Activated naive CD8-positive, alpha-beta T cell (primary cell): ENCODE measurements around the gene TBC1D16.

ENCODE experiments used
- H3K27ac Mint-ChIP-seq: one replicate; pipeline ENCODE4 v1.8.0; 2021; ENCODE audit warnings: mixed read lengths
- H3K27me3 Mint-ChIP-seq: one replicate; pipeline ENCODE4 v1.8.0; 2021; ENCODE audit warnings: mixed read lengths
- H3K36me3 Mint-ChIP-seq: one replicate; pipeline ENCODE4 v1.8.0; 2021; ENCODE audit warnings: mixed read lengths
- H3K4me1 Mint-ChIP-seq: one replicate; pipeline ENCODE4 v1.8.0; 2021; ENCODE audit warnings: low read depth, mixed read lengths
- H3K4me3 Mint-ChIP-seq: one replicate; pipeline ENCODE4 v1.8.0; 2021; ENCODE audit warnings: mild to moderate bottlenecking, mixed read lengths
- H3K9me3 Mint-ChIP-seq: one replicate; pipeline ENCODE4 v1.8.0; 2021; ENCODE audit warnings: low read depth, mixed read lengths

The TBC1D16 gene

GRCh38 chr17:80023481-80024205 lies 12.0 kb downstream of the TBC1D16 start:
- no peaks in the 10 kb centered on the region for H3K36me3 Mint-ChIP-seq
- H3K9me3 Mint-ChIP-seq = no peaks in the 10 kb centered on the region
- no peak overlapping the region for H3K4me3 Mint-ChIP-seq
- no peaks in the 10 kb centered on the region for H3K27me3 Mint-ChIP-seq
- H3K4me1 Mint-ChIP-seq = no peaks in the 10 kb centered on the region
- H3K27ac Mint-ChIP-seq = no peak overlapping the region

- Mint-ChIP-seq H3K36me3 (no peaks in the 10 kb centered on the region), H3K9me3 (no peaks in the 10 kb centered on the region), H3K4me1 (no peaks in the 10 kb centered on the region)
These were observed 14.1 kb downstream of the TBC1D16 start for GRCh38 chr17:80021600-80021999.

GRCh38 chr17:80018917-80019651 lies 16.6 kb downstream of the TBC1D16 start:
- Mint-ChIP-seq H3K4me3 (no peak overlapping the region), H3K27me3 (no peaks in the 10 kb centered on the region), H3K36me3 (peaks cover 2% of the 10 kb centered on the region), H3K4me1 (no peaks in the 10 kb centered on the region), H3K27ac (no peak overlapping the region), H3K9me3 (no peaks in the 10 kb centered on the region)

More at GRCh38 chr17:80021600-80021999, 14.1 kb downstream of the TBC1D16 start:
- Mint-ChIP-seq H3K27ac (no peak overlapping the region), H3K27me3 (no peaks in the 10 kb centered on the region), H3K4me3 (no peak overlapping the region)

- Mint-ChIP-seq H3K4me1 (no peaks in the 10 kb centered on the region), H3K36me3 (peaks cover 2% of the 10 kb centered on the region), H3K9me3 (no peaks in the 10 kb centered on the region), H3K4me3 (no peak overlapping the region), H3K27me3 (no peaks in the 10 kb centered on the region), H3K27ac (no peak overlapping the region)
These were observed 18.3 kb downstream of the TBC1D16 start for GRCh38 chr17:80017226-80018010.

GRCh38 chr17:80012765-80013741 lies 22.6 kb downstream of the TBC1D16 start:
- no peaks in the 10 kb centered on the region for H3K27me3 Mint-ChIP-seq
- H3K27ac Mint-ChIP-seq = no peak overlapping the region
- H3K9me3 Mint-ChIP-seq = no peaks in the 10 kb centered on the region
- no peak overlapping the region for H3K4me3 Mint-ChIP-seq
- H3K36me3 Mint-ChIP-seq = peaks cover 2% of the 10 kb centered on the region
- no peaks in the 10 kb centered on the region for H3K4me1 Mint-ChIP-seq

- H3K4me3 Mint-ChIP-seq = no peak overlapping the region
- peaks cover 2% of the 10 kb centered on the region for H3K36me3 Mint-ChIP-seq
- no peaks in the 10 kb centered on the region for H3K27me3 Mint-ChIP-seq
- H3K4me1 Mint-ChIP-seq = no peaks in the 10 kb centered on the region
- no peaks in the 10 kb centered on the region for H3K9me3 Mint-ChIP-seq
- no peak overlapping the region for H3K27ac Mint-ChIP-seq
These were observed 23.6 kb downstream of the TBC1D16 start for GRCh38 chr17:80011989-80012555.

GRCh38 chr17:80010283-80010858 lies 25.3 kb downstream of the TBC1D16 start:
- no peaks in the 10 kb centered on the region for H3K27me3 Mint-ChIP-seq
- no peak overlapping the region for H3K27ac Mint-ChIP-seq
- peaks cover 2% of the 10 kb centered on the region for H3K36me3 Mint-ChIP-seq
- peaks cover 6% of the 10 kb centered on the region for H3K4me1 Mint-ChIP-seq
- H3K9me3 Mint-ChIP-seq = no peaks in the 10 kb centered on the region
- H3K4me3 Mint-ChIP-seq = no peak overlapping the region

GRCh38 chr17:80009391-80010282 lies 26.0 kb downstream of the TBC1D16 start:
- no peaks in the 10 kb centered on the region for H3K9me3 Mint-ChIP-seq
- no peak overlapping the region for H3K27ac Mint-ChIP-seq
- H3K36me3 Mint-ChIP-seq = no peaks in the 10 kb centered on the region
- no peaks in the 10 kb centered on the region for H3K27me3 Mint-ChIP-seq
- no peak overlapping the region for H3K4me3 Mint-ChIP-seq
- peaks cover 6% of the 10 kb centered on the region for H3K4me1 Mint-ChIP-seq

GRCh38 chr17:80008848-80009247 lies 26.8 kb downstream of the TBC1D16 start:
- H3K27me3 Mint-ChIP-seq = no peaks in the 10 kb centered on the region

GRCh38 chr17:80008383-80008840 lies 27.3 kb downstream of the TBC1D16 start:
- H3K27me3 Mint-ChIP-seq = no peaks in the 10 kb centered on the region
- peaks cover 6% of the 10 kb centered on the region for H3K4me1 Mint-ChIP-seq
- no peak overlapping the region for H3K4me3 Mint-ChIP-seq
- no peaks in the 10 kb centered on the region for H3K9me3 Mint-ChIP-seq
- H3K27ac Mint-ChIP-seq = no peak overlapping the region
- no peaks in the 10 kb centered on the region for H3K36me3 Mint-ChIP-seq

More at GRCh38 chr17:80008848-80009247, 26.8 kb downstream of the TBC1D16 start:
- Mint-ChIP-seq H3K27ac (no peak overlapping the region), H3K4me3 (no peak overlapping the region), H3K4me1 (peaks cover 6% of the 10 kb centered on the region), H3K9me3 (no peaks in the 10 kb centered on the region), H3K36me3 (no peaks in the 10 kb centered on the region)

GRCh38 chr17:80007939-80008338 lies 27.7 kb downstream of the TBC1D16 start:
- Mint-ChIP-seq H3K4me1 (peaks cover 6% of the 10 kb centered on the region), H3K4me3 (no peak overlapping the region), H3K27ac (no peak overlapping the region), H3K27me3 (no peaks in the 10 kb centered on the region), H3K36me3 (no peaks in the 10 kb centered on the region), H3K9me3 (no peaks in the 10 kb centered on the region)

- Mint-ChIP-seq H3K27ac (no peak overlapping the region), H3K4me3 (no peak overlapping the region), H3K4me1 (peaks cover 6% of the 10 kb centered on the region), H3K9me3 (no peaks in the 10 kb centered on the region), H3K36me3 (no peaks in the 10 kb centered on the region), H3K27me3 (no peaks in the 10 kb centered on the region)
These were observed 28.6 kb downstream of the TBC1D16 start for GRCh38 chr17:80006811-80007752.
